DMS53 treated with DMSO at 0.1 percent for 48 hours (cell line): ENCODE measurements around the gene TREML1.
"Not testable (repeated sequence)": the region's sequence is repeated elsewhere in the genome, so short reads cannot be mapped to it uniquely, and the experiment has no call there.

Experiments
- DNase-seq: peaks from one replicate; lab custom pipeline; 2025; ENCODE audit not compliant: unreplicated experiment; lab: John Stamatoyannopoulos, UW

Gene TREML1

DNA sequence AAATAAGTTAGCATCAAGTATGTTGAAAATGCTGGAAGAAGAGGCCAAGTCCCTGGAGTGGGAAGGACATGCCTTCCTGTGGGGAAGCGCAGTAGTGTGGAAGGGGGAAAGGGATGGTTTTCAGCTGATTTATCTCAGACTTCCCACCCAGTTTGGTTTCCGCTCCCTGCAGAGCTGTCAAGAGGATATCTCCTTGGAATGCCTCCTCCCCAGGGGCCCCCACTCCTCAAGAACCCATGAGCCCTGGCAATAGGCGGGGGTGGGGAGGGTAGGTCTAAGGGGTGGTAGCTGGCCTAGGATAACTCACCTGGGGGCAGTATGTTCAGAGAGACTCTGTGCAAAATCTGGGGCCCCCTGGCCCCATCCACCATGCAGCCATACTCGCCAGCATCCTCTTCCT lies 696 bp downstream of the TREML1 start:
- no peak for DNase-seq

DNA sequence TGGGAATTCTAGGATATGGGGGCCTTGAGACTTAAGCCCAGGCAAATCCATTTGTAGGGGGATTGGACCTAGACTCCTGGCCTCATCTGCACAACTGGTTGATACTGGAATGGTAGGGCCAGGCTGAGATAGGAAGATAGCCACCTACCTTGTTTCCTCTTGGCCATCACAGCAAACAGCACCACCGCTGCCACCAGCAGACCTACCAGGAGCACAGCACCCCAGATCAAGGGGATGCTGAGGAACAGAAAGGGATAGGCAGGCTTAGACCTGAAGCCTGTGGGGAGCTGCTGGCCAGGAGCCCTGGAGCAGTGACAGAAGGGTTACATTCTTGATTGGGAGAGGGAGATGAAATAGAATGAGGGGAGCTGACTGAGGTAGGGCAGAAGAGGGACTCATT lies 3.5 kb downstream of the TREML1 start:
- DNase-seq, result no peak

DNA sequence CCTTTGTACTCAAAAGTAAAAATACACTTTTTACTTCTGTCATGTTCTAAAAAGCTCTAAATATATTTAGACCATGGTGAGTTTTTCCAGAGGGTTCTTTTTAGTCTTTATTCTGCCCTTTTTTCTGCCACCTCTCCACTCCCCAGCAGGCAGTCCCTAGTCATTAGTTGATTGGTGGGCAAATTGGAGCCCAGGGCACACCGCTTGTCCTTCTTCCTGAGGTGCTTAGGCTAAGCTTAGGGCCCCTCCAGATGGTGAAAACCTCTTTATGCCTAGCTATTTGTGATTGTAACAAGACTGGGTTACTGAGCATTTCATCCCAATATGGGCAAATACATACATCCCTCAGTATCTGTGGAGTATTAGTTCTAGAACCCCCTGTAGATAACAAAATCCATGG lies 6.2 kb downstream of the TREML1 start:
- DNase-seq, result no peak

DNA sequence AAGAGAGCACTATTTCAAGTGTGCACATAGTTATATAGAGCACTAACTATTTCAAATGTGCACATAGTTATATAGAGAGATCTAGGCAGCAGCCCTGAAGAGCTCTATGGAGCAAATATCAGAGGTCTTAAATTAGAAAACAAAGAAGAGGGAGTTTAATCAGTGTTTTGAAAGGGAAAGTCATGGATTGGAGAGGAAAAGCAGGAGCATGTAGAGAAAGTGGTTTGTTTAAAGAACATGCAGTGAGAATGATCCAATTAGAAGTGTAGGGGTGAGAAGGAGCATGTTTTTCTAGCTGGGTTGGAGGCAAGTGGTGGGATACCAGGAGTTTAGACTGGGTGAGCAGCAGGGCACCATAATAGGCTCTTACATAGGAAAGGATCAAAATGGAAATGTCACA lies 17.2 kb downstream of the TREML1 start:
- no peak for DNase-seq

DNA sequence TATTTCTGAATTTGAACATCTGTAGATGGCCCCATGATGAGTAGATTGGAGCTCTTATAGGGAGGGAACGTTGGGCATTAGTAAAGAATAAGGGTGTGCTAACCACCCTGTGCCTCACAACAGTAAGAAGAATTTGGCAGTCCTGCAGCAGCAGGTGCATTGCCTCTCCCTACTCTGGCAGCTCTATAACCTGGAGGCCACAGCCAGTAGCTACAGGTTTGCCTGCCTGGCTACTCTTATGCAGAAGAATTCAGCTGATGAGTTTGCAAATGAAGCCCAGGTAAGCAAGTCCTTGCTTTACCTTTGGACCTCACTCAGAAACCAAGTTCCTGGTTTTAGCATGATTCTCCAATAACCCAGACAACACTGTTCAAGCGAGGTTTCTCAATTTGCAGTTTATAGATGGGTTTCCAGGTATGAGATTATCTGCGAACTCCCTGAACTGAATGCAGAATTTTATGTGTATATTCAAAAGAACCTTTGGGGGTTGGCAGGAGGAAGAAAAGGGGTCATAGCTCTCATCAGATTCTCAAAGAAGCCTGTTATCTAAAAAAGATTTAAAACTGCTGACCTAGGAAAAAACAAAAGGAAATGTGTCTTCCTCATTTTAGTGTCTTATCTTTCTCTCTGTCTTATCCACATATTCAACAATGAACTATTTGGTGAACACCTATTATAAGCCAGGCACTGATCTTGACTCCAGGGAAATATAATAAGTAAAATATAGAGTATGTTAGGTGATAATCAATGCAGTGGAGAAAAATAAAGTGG lies 18.9 kb downstream of the TREML1 start:
- no peak for DNase-seq

DNA sequence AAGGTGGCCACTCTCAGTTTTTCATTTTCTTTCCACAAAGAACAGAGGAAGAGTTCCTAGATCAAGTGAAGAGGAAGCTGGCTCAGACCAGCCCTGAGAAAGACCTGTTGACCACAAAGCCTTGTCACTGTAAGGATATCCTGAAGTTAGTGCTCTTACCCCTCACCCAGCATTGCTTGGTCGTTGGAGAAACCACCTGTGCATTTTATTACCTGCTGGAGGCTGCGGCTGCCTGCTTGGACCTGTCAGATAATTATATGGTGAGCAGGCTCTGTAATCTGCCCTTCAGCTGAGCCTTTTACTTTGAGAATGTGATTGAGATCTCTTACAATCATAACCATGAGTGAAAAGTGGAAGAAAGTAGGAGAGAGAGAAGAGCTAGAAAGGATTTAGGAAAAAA lies 21.9 kb downstream of the TREML1 start:
- DNase-seq, result no peak

DNA sequence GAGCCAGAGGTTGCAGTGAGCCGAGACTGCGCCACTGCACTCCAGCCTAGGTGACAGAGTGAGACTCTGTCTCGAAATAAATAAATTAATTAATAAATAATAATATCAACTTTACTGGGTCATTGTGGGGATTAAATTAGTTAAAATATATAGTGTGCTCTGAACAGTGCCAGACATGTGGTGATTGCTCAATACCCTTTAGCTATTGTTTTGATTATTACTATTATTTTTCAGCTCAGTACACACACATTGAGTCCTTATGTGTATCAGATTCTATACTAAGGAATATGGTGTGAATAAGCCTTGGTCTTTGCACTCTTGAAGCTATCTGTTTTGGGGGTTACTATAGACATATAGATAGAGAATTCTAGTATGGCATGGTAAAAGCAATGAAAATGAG lies 28.9 kb downstream of the TREML1 start:
- DNase-seq, result no peak

DNA sequence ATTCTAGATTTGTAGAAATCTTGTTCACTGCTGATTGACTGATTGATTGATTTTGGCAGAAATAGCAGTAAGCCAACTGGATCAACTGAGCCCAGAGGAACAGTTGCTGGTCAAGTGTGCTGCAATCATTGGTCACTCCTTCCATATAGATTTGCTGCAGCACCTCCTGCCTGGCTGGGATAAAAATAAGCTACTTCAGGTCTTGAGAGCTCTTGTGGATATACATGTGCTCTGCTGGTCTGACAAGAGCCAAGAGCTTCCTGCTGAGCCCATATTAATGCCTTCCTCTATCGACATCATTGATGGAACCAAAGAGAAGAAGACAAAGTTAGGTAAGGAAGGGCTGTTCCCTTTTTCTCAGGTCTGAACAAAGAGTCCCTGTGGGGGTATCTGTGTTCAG lies 31.2 kb downstream of the TREML1 start:
- DNase-seq, result peak; percentile 56

DNA sequence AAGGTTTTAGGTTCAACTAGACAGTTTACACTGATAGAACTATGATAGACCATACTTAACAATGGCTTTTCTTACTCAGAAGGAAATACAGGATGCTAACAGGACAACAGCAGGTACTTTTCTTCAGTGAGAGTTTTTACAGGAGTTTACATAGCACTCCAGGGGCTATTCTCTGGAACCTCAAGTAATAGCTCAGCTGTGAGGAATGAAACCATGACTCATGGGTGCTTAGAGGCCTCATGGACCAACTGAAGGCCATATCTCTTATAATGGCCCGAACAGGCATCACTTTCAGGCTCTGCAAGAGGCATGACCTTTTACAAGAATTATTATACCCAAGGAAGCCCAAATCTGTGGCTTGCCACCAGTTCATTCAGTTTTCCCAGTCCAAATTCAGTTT lies 31.8 kb downstream of the TREML1 start:
- DNase-seq, result peak; percentile 80

DNA sequence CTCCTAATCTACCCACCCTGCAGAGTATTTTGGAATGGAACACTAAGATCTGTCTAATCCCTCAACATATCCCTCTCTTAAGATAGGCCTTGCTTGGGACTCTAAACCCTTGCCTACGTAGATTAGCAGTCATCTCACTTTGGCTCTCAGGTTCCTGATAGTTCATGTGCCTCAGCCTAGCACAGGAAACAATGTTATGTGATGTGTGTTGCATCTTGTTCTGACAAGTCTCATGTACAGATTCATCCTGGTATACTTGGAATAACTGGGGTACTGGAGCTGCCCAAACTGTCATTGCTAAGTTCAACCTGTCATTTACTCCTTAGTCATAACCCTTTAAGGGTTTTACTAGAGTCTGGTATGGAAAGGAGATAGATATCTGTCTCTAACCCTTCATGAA lies 34.1 kb downstream of the TREML1 start:
- DNase-seq, result no peak

DNA sequence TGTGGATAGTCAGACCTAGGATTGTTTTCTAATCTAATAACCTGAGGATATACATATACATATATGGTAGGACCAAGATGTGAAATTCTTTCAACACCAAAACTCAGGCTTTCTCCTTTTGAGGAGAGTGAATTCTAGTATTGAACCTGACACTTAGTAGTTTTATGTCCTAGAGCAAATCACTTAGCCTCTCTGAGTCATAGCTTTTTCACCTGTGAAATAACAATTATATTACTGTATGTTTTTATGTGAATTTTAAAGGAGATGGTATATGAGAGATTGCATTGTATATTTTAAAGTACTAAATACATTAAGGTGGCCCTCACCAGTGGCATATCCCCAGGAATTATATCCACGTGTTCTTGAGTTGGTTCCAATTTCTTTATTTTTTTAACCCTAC lies 34.6 kb downstream of the TREML1 start:
- no peak for DNase-seq

DNA sequence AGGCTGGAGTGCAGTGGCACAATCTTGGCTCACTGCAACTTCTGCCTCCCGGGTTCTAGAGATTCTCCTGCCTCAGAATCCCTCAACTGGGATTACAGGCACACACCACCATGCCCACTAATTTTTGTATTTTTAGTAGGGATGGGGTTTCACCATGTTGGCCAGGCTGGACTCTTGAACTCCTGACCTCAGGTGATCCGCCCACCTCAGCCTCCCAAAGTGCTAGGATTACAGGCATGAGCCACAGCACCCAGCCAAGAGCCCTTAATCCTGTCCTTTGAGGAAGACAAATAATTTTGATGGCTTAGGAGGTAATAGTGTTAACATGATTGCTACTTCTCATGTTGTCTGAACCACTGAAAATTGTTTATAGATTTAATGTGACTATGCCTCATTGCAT lies 39.1 kb downstream of the TREML1 start:
- DNase-seq, result not testable (repeated sequence)

DNA sequence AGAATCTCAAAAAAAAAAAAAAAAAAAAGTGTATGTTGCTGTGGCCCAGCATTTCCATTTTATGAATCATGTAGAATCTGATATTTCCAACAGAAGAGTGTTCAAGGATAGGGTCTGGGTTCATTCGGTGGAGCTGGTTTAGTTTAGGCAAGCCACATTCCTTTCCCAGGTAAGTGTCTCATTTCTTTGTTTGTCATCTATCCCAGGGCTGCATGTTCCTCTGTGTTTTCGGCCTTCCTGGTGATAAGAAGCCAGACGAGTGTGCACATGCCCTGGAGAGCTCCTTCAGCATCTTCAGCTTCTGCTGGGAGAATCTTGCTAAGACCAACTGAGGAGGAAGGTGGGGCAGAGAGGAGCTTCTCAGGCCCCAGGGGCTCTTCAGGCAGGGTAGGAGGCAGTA lies 43.1 kb downstream of the TREML1 start:
- DNase-seq, result no peak

DNA sequence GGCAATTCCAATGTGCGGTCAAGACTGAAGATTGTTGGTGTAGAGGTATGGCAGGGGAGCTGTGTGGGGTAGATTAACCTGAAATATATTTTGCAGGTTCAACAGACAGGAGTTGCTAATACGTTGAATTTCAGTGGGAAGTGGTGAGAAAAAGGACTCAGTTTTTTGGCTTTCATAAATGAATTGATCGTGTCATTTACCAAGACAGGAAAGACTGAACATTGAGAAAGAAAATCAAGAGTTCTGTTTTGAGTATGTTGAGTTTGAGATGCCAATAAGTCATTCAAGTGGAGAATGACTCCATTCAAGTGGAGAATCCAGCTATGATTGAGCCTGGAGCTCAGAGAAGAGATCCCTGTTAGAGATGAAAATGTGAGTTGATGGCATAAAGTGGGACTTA lies 50.3 kb downstream of the TREML1 start:
- DNase-seq, result no peak

DNA sequence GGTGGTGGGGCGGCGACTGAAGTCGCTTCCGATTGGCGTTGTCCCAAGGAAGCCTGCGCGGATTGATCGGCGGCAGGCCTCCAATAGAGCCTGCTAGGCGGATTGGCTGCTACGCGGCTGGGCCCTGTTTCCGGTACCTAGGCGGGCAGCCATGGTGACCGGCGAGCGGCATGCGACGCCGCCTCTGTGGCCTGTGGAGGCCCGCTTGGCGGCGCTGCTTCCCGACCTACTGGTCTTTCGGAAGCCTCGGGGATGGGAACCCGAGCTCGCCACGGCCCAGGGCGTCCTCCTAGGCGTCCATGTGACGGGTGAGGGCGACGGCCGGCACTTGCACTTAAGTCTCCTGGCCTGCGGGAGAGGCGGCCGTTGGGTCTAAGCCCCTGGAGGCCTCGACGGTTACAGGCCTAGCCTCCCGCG lies 53.3 kb downstream of the TREML1 start:
- no peak for DNase-seq
